Endothelial cell of umbilical vein (primary cell): ENCODE data around the gene FAM219A. TPM values are rescaled to one million over a fixed set of nuclear protein-coding genes. Genes with fewer than 3 reads are reported as not detected.

Experiments
- BruUV-seq: library from RNA; stranded (reverse); fragments of 400-500 nt; replicated peaks from 2 replicates; lab custom pipeline; 2021; lab: Mats Ljungman, UMichigan
- CTCF ChIA-PET: fragments of 300-600, 350-600 bp; sonication (Branson Sonifier 250); formaldehyde crosslinking; loops from one replicate; lab custom pipeline; 2021; ENCODE audit warnings: antibody characterized with exemption, inconsistent platforms; lab: Charles Lee
- POLR2A ChIA-PET: fragments of 300-600, 350-600 bp; sonication (Branson Sonifier 250); formaldehyde crosslinking; loops from one replicate; lab custom pipeline; 2021; ENCODE audit warnings: antibody characterized with exemption, inconsistent platforms; lab: Charles Lee
- DNase-seq: peaks from one replicate; pipeline ENCODE4 v3.0.0-alpha.2; 2011; ENCODE audit warnings: low read depth, low spot score
- FAIRE-seq: peaks from 2 replicates; lab custom pipeline; 2011; peaks lifted over from hg19 to GRCh38; lab: Jason Lieb, UNC
- H2AFZ ChIP-seq: 2 replicates; pipeline ENCODE4 v1.6.0; 2012; ENCODE audit warnings: low read depth, low read length, control low read depth, inconsistent platforms
- H3K27ac ChIP-seq: 2 replicates; pipeline ENCODE4 v1.5.1; 2011; ENCODE audit warnings: low read depth, mild to moderate bottlenecking, control low read depth, low read length, moderate library complexity; ENCODE audit not compliant: insufficient read depth
- H3K27me3 ChIP-seq, 2 experiments: 2 replicates each; pipeline versions ENCODE4 v1.6.0 to v1.6.1; 2011; ENCODE audit warnings: low read length in 2 of 2, mixed read lengths in 1 of 2; ENCODE audit not compliant: control insufficient read depth in 2 of 2, insufficient read depth in 2 of 2
- H3K36me3 ChIP-seq, 2 experiments: 2 replicates in 1 of 2; 3 replicates in 1 of 2; pipeline ENCODE4 v1.5.1; 2011; ENCODE audit warnings: low read length in 2 of 2, mild to moderate bottlenecking in 1 of 2, moderate library complexity in 1 of 2; ENCODE audit not compliant: control insufficient read depth in 2 of 2, insufficient read depth in 2 of 2; ENCODE audit errors: extremely low read depth in 1 of 2
- H3K4me1 ChIP-seq: 3 replicates; pipeline ENCODE4 v1.5.1; 2011; ENCODE audit warnings: mild to moderate bottlenecking, low read length; ENCODE audit not compliant: control insufficient read depth, insufficient read depth; ENCODE audit errors: extremely low read depth
- H3K4me2 ChIP-seq: 2 replicates; pipeline ENCODE4 v1.6.1; 2011; ENCODE audit warnings: low read length, control low read depth, mixed read lengths; ENCODE audit not compliant: insufficient read depth
- H3K4me3 ChIP-seq, 3 experiments: fragments of 200-600 bp in 1 of 3; sonication (generic), shearing (Covaris generic) in 1 of 3; replicated peaks in 1 of 3; 2 replicates each; pipeline ENCODE4 v1.5.1; 2011 to 2016; ENCODE audit warnings: control low read depth in 3 of 3, low read length in 3 of 3, mild to moderate bottlenecking in 2 of 3, inconsistent platforms in 1 of 3, low read depth in 1 of 3, moderate library complexity in 1 of 3; ENCODE audit not compliant: insufficient read depth in 1 of 3
- H3K79me2 ChIP-seq: 2 replicates; pipeline ENCODE4 v1.6.0; 2012; ENCODE audit warnings: low read length, inconsistent platforms; ENCODE audit not compliant: control insufficient read depth, insufficient read depth
- H3K9ac ChIP-seq: replicated peaks from 2 replicates; pipeline ENCODE3; 2011; ENCODE audit warnings: low read length, control low read depth; ENCODE audit not compliant: insufficient read depth; ENCODE audit errors: extremely low read depth
- H3K9me1 ChIP-seq: replicated peaks from 3 replicates; pipeline ENCODE4 v1.6.0; 2011; ENCODE audit warnings: mild to moderate bottlenecking, low read length; ENCODE audit not compliant: control insufficient read depth, insufficient read depth; ENCODE audit errors: extremely low read depth
- H3K9me3 ChIP-seq: replicated peaks from 2 replicates; pipeline ENCODE4 v1.5.1; 2012; ENCODE audit warnings: low read length, inconsistent platforms; ENCODE audit not compliant: control insufficient read depth, insufficient read depth
- H4K20me1 ChIP-seq: replicated peaks from 2 replicates; pipeline ENCODE3; 2011; ENCODE audit warnings: mild to moderate bottlenecking, low read length; ENCODE audit not compliant: control insufficient read depth, insufficient read depth; ENCODE audit errors: extremely low read depth
- CTCF ChIP-seq, 2 donors: IDR thresholded peaks; 1 replicate in 1 of 2; 2 replicates in 1 of 2; pipeline ENCODE4 v1.5.1; 2011; ENCODE audit warnings: low read length in 2 of 2, mild to moderate bottlenecking in 2 of 2, moderate library complexity in 2 of 2, control low read depth in 1 of 2, inconsistent platforms in 1 of 2, low read depth in 1 of 2; ENCODE audit not compliant: insufficient read depth in 1 of 2; ENCODE audit errors: extremely low read depth in 1 of 2
- EZH2 ChIP-seq: IDR thresholded peaks from 2 replicates; pipeline ENCODE4 v1.6.1; 2012; ENCODE audit warnings: borderline replicate concordance, low read depth, mild to moderate bottlenecking, moderate library complexity, low read length, inconsistent platforms; ENCODE audit not compliant: severe bottlenecking
- FOS ChIP-seq: IDR thresholded peaks from 2 replicates; pipeline ENCODE4 v1.6.1; 2011; ENCODE audit warnings: mild to moderate bottlenecking, low read length, moderate library complexity, borderline replicate concordance; ENCODE audit not compliant: insufficient read depth
- GATA2 ChIP-seq: IDR thresholded peaks from 2 replicates; pipeline ENCODE4 v1.7.0; 2011; ENCODE audit warnings: low read depth, mild to moderate bottlenecking, moderate library complexity, mixed read lengths, low read length; ENCODE audit not compliant: insufficient read length, insufficient read depth
- JUN ChIP-seq: IDR thresholded peaks from 2 replicates; pipeline ENCODE4 v1.6.1; 2011; ENCODE audit warnings: borderline replicate concordance, low read depth; ENCODE audit not compliant: insufficient read length, insufficient read depth
- MAX ChIP-seq: IDR thresholded peaks from 2 replicates; pipeline ENCODE4 v1.6.1; 2011; ENCODE audit not compliant: insufficient read depth, insufficient read length
- MYC ChIP-seq: IDR thresholded peaks from one replicate; pipeline ENCODE4 v1.6.1; 2011; ENCODE audit warnings: mild to moderate bottlenecking, low read depth, low read length
- POLR2A ChIP-seq: IDR thresholded peaks from 2 replicates; pipeline ENCODE4 v1.6.1; 2012; ENCODE audit warnings: low read depth, mild to moderate bottlenecking, control low read depth, low read length
- POLR2AphosphoS5 ChIP-seq: IDR thresholded peaks from 2 replicates; pipeline ENCODE4 v1.6.1; 2012; ENCODE audit warnings: low read depth, mild to moderate bottlenecking, control low read depth, low read length, moderate library complexity; ENCODE audit not compliant: insufficient read depth
- dilution Hi-C: fragments of 300-500 bp; cut with MboI; formaldehyde crosslinking; loops from one replicate; pipeline ENCODE4 v1.15.0; 2019; ENCODE audit warnings: low sequenced_read_pairs; ENCODE audit not compliant: extremely low pct_ligation_motif_present
- intact Hi-C: fragments of 100-400 bp; cut with micrococcal nuclease; formaldehyde crosslinking; loops from one replicate; pipeline ENCODE4 v1.10.0; 2022
- polyA plus RNA-seq, 4 experiments: library from polyadenylated mRNA; depleted of rRNA in 3 of 4; stranded (reverse) in 3 of 4; unstranded in 1 of 4; fragments of >200 nt; gene quantifications; 2 replicates each; pipeline versions ENCODE4 v1.2.1 to v1.2.3, GENCODE V29; 2011 to 2012; ENCODE audit warnings: missing spikeins in 1 of 4
- total RNA-seq: library from RNA; stranded (reverse); gene quantifications from 2 replicates; pipeline ENCODE4 v1.2.3, GENCODE V29; 2021

The FAM219A gene
- total and polyA plus RNA-seq, 2 donors (not counting 3 experiments of a cell fraction or from before 2014, with no cell fraction given) = 18.1 to 35.7 TPM

GRCh38 chr9:34405719-34406118, 52.7 kb downstream of the FAM219A start:
- Histone ChIP-seq H3K27ac (no peak overlapping the region), H2AFZ (no peak overlapping the region), H3K27me3 (no peaks in the 10 kb centered on the region), H4K20me1 (peaks cover 8% of the 10 kb centered on the region), H3K9me3 (no peaks in the 10 kb centered on the region), H3K9me1 (no peaks in the 10 kb centered on the region), H3K4me1 (no peaks in the 10 kb centered on the region), H3K79me2 (no peaks in the 10 kb centered on the region), H3K36me3 (peaks cover 0 to 16% of the 10 kb centered on the region in 2 experiments), H3K4me3 (no peak overlapping the region), H3K9ac (no peak overlapping the region), H3K4me2 (no peak overlapping the region)
- dilution Hi-C loops = loop anchor here (25.0 kb wide), 1 partner anchor 107 kb away; the partner anchor contains the start of gene ENHO
- FAIRE-seq (no peak), DNase-seq (no peak)
- intact Hi-C loops = loop anchor here (2.0 kb wide), 1 partner anchor 185 kb away; no protein-coding TSS in a partner anchor
- no TSS peak for BruUV-seq
- ChIA-PET POLR2A (no interaction called here), CTCF (interaction anchor here (0.7 to 4.0 kb wide), 7 partner anchors 11 to 228 kb away, joined by 3 to 141 read pairs (median 108); no protein-coding TSS in a partner anchor)
- no peak for TF ChIP-seq POLR2AphosphoS5
- TF ChIP-seq MAX = no peak
- no peak for TF ChIP-seq MYC
- TF ChIP-seq POLR2A = no peak
- no peak for TF ChIP-seq FOS
- TF ChIP-seq JUN = no peak
- no peak for TF ChIP-seq CTCF (IDR thresholded peaks at IDR 0.05; ENCODE audit: extremely low read depth in 1 of 2, insufficient read depth in 1 of 2, low read depth in 1 of 2, low read length in 2 of 2)
- TF ChIP-seq EZH2 = no peak
- TF ChIP-seq GATA2 = no peak
